RCC 7860 (cell line): ENCODE measurements around the gene GAREM1.
"Not testable (repeated sequence)": the region's sequence is repeated elsewhere in the genome, so short reads cannot be mapped to it uniquely, and the experiment has no call there.

Source experiments
- DNase-seq: peaks from one replicate; pipeline ENCODE4 v3.0.0-alpha.2; 2015; ENCODE audit warnings: low spot score
- FAIRE-seq: peaks from 2 replicates; lab custom pipeline; 2012; peaks lifted over from hg19 to GRCh38; lab: Jason Lieb, UNC

The GAREM1 gene

GRCh38 chr18:32470714-32471633 lies at the start of gene GAREM1:
Gene GAREM1 (minus strand): TSS chr18:32470882. CDS start chr18:32470428, 454 bp downstream.
- FAIRE-seq (no peak), DNase-seq (peak; percentile 91)

- no peak for FAIRE-seq
- DNase-seq = no peak
These were observed 40.5 kb upstream of the GAREM1 start for GRCh38 chr18:32511147-32511546.

GRCh38 chr18:32509111-32509510 lies 38.4 kb upstream of the GAREM1 start:
- FAIRE-seq = no peak
- DNase-seq = no peak

GRCh38 chr18:32507093-32507492 lies 36.4 kb upstream of the GAREM1 start:
- DNase-seq (no peak), FAIRE-seq (no peak)

- FAIRE-seq = no peak
- no peak for DNase-seq
These were observed 31.3 kb upstream of the GAREM1 start for GRCh38 chr18:32502014-32502413.

- DNase-seq, FAIRE-seq: not testable (repeated sequence)
These were observed 30.6 kb upstream of the GAREM1 start for GRCh38 chr18:32501242-32501641.

- no peak for DNase-seq
- no peak for FAIRE-seq
These were observed 12.3 kb upstream of the GAREM1 start for GRCh38 chr18:32483002-32483401.

GRCh38 chr18:32482117-32482516 lies 11.4 kb upstream of the GAREM1 start:
- FAIRE-seq = no peak
- DNase-seq = no peak

GRCh38 chr18:32480581-32480980 lies 9.9 kb upstream of the GAREM1 start:
- no peak for DNase-seq
- no peak for FAIRE-seq

GRCh38 chr18:32478807-32479206 lies 8.1 kb upstream of the GAREM1 start:
- DNase-seq = no peak
- FAIRE-seq = no peak

GRCh38 chr18:32478317-32478716 lies 7.6 kb upstream of the GAREM1 start:
- DNase-seq (no peak), FAIRE-seq (no peak)

- DNase-seq (no peak), FAIRE-seq (no peak)
These were observed 5.4 kb upstream of the GAREM1 start for GRCh38 chr18:32476106-32476505.

GRCh38 chr18:32475069-32475468 lies 4.4 kb upstream of the GAREM1 start:
- not testable (repeated sequence) for FAIRE-seq, DNase-seq

GRCh38 chr18:32473325-32473724 lies 2.6 kb upstream of the GAREM1 start:
- FAIRE-seq (no peak), DNase-seq (no peak)

GRCh38 chr18:32472841-32473240 lies 2.2 kb upstream of the GAREM1 start:
- no peak for FAIRE-seq
- DNase-seq = no peak

- no peak for DNase-seq
- FAIRE-seq = no peak
These were observed 295 bp downstream of the GAREM1 start for GRCh38 chr18:32470460-32470713.

- FAIRE-seq (no peak), DNase-seq (no peak)
These were observed 807 bp downstream of the GAREM1 start for GRCh38 chr18:32469691-32470459.

GRCh38 chr18:32469190-32469651 lies 1.5 kb downstream of the GAREM1 start:
- FAIRE-seq = no peak
- peak; percentile 29 for DNase-seq

GRCh38 chr18:32468147-32468845 lies 2.4 kb downstream of the GAREM1 start:
- DNase-seq (no peak), FAIRE-seq (no peak)

GRCh38 chr18:32461709-32462272 lies 8.9 kb downstream of the GAREM1 start:
- DNase-seq (no peak), FAIRE-seq (no peak)

- peak; percentile 61 for FAIRE-seq
- no peak for DNase-seq
These were observed 10.4 kb downstream of the GAREM1 start for GRCh38 chr18:32460171-32460731.
